Liver (tissue), 9 donors: Measurements from ENCODE around the gene VPS25. TPM values are rescaled to one million over a fixed set of nuclear protein-coding genes. Genes with fewer than 3 reads are reported as not detected.

Source experiments
- DNase-seq: peaks from one replicate; pipeline ENCODE4 v3.0.0-alpha.2; 2017; ENCODE audit warnings: low spot score
- H3K27ac ChIP-seq, 2 donors: one replicate each; pipeline ENCODE4 v1.7.0; 2013; ENCODE audit warnings: inconsistent platforms in 2 of 2, low read length in 2 of 2, control low read depth in 1 of 2, low read depth in 1 of 2, mild to moderate bottlenecking in 1 of 2
- H3K27me3 ChIP-seq, 4 donors: one replicate each; pipeline versions ENCODE4 v1.6.1 to v1.7.0; 2013; ENCODE audit warnings: low read length in 3 of 4, inconsistent platforms in 1 of 4, mild to moderate bottlenecking in 1 of 4, moderate library complexity in 1 of 4; ENCODE audit not compliant: control insufficient read depth in 4 of 4, insufficient read depth in 4 of 4
- H3K36me3 ChIP-seq, 4 donors: one replicate each; pipeline versions ENCODE4 v1.6.1 to v1.7.0; 2013; ENCODE audit warnings: low read length in 3 of 4, mild to moderate bottlenecking in 3 of 4, low read depth in 1 of 4, moderate library complexity in 1 of 4; ENCODE audit not compliant: control insufficient read depth in 4 of 4, insufficient read depth in 3 of 4
- H3K4me1 ChIP-seq, 4 donors: one replicate each; pipeline versions ENCODE4 v1.6.1 to v1.7.0; 2013; ENCODE audit warnings: low read length in 3 of 4, mild to moderate bottlenecking in 3 of 4, moderate library complexity in 1 of 4; ENCODE audit not compliant: control insufficient read depth in 4 of 4, insufficient read depth in 4 of 4
- H3K4me3 ChIP-seq, 3 donors: one replicate each; pipeline versions ENCODE4 v1.6.1 to v1.7.0; 2013; ENCODE audit warnings: low read length in 3 of 3, control low read depth in 1 of 3, low read depth in 1 of 3, mild to moderate bottlenecking in 1 of 3
- H3K9ac ChIP-seq, 2 donors: one replicate each; pipeline ENCODE4 v1.7.0; 2013; ENCODE audit warnings: low read length in 2 of 2, mild to moderate bottlenecking in 2 of 2, moderate library complexity in 2 of 2, control low read depth in 1 of 2, low read depth in 1 of 2
- H3K9me3 ChIP-seq, 4 donors: one replicate each; pipeline versions ENCODE4 v1.6.1 to v1.7.0; 2013; ENCODE audit warnings: low read length in 3 of 4; ENCODE audit not compliant: control insufficient read depth in 4 of 4
- EGR1 ChIP-seq, 2 donors: IDR thresholded peaks; 2 replicates each; pipeline ENCODE4 v1.6.1; 2016 to 2018; ENCODE audit warnings: antibody characterized with exemption in 2 of 2, low read depth in 2 of 2
- FOXA2 ChIP-seq: IDR thresholded peaks from 2 replicates; pipeline ENCODE4 v1.6.1; 2016; ENCODE audit warnings: antibody characterized with exemption
- GABPA ChIP-seq, 2 donors: IDR thresholded peaks in 1 of 2; conservative IDR thresholded peaks in 1 of 2; 2 replicates each; pipeline ENCODE4 v1.6.1; 2016; ENCODE audit warnings: antibody characterized with exemption in 2 of 2, mild to moderate bottlenecking in 1 of 2, moderate library complexity in 1 of 2
- HNF4A ChIP-seq, 2 donors: conservative IDR thresholded peaks; 2 replicates each; pipeline ENCODE4 v1.6.1; 2016; ENCODE audit warnings: antibody characterized with exemption in 2 of 2, mild to moderate bottlenecking in 2 of 2
- HNF4G ChIP-seq: IDR thresholded peaks from 2 replicates; pipeline ENCODE4 v1.6.1; 2016; ENCODE audit warnings: antibody characterized with exemption
- JUND ChIP-seq, 2 donors: IDR thresholded peaks; 2 replicates each; pipeline ENCODE4 v1.6.1; 2016; ENCODE audit warnings: antibody characterized with exemption in 2 of 2
- MAX ChIP-seq: IDR thresholded peaks from 2 replicates; pipeline ENCODE4 v1.6.1; 2016; ENCODE audit warnings: antibody characterized with exemption
- NR2F2 ChIP-seq: IDR thresholded peaks from 2 replicates; pipeline ENCODE4 v1.6.1; 2016; ENCODE audit warnings: antibody characterized with exemption
- RAD21 ChIP-seq, 2 donors: IDR thresholded peaks; 2 replicates each; pipeline ENCODE4 v1.6.1; 2016; ENCODE audit warnings: antibody characterized with exemption in 2 of 2, mild to moderate bottlenecking in 2 of 2
- RXRA ChIP-seq, 2 donors: IDR thresholded peaks; 2 replicates each; pipeline ENCODE4 v1.6.1; 2017 to 2018; ENCODE audit warnings: antibody characterized with exemption in 2 of 2, mild to moderate bottlenecking in 1 of 2
- SP1 ChIP-seq: IDR thresholded peaks from 2 replicates; pipeline ENCODE4 v1.6.1; 2018; ENCODE audit warnings: antibody characterized with exemption, mild to moderate bottlenecking
- TAF1 ChIP-seq: conservative IDR thresholded peaks from 2 replicates; pipeline ENCODE4 v1.6.1; 2016; ENCODE audit warnings: antibody characterized with exemption, mild to moderate bottlenecking
- YY1 ChIP-seq: IDR thresholded peaks from 2 replicates; pipeline ENCODE4 v1.6.1; 2016; ENCODE audit warnings: antibody characterized with exemption, mild to moderate bottlenecking
- WGBS: extraction: QIAGEN DNeasy Blood & Tissue Kit; methylation state at CpG from one replicate; pipeline ENCODE4 v1.1.7; 2013; 5-methylcytosine and 5-hydroxymethylcytosine counted together
- polyA plus RNA-seq, 2 donors: library from polyadenylated mRNA; stranded (reverse) in 1 of 2; unstranded in 1 of 2; fragments of 200-250 nt in 1 of 2; fragments of >200 nt in 1 of 2; fragmentation: Nextera tagmentation in 1 of 2; extraction: Ambion mirVana in 1 of 2; gene quantifications; one replicate each; pipeline versions ENCODE4 v1.2.1 to v1.2.3, GENCODE V29; 2013 to 2015
- total RNA-seq, 2 donors: library from RNA; depleted of rRNA; stranded (reverse); fragments of >200 nt; gene quantifications; one replicate each; pipeline ENCODE4 v1.2.3, GENCODE V29; 2014
- TF ChIP-seq, protein P1 (sequence below): IDR thresholded peaks from 2 replicates; pipeline ENCODE4 v1.6.1; 2016; ENCODE audit warnings: antibody characterized with exemption
- TF ChIP-seq, protein P2 (sequence below): IDR thresholded peaks from 2 replicates; pipeline ENCODE4 v1.6.1; 2016; ENCODE audit warnings: antibody characterized with exemption, mild to moderate bottlenecking
- TF ChIP-seq, protein P3 (sequence below): fragments of 150-350 bp; IDR thresholded peaks from 2 replicates; pipeline ENCODE4 v1.5.1; 2017; ENCODE audit warnings: improper control_type of control experiment, low read depth, low read length; ENCODE audit not compliant: missing input control
- donor health status: healthy.
- donor health status: healthy.
- donor health status: healthy.
- donor health status: healthy.
- donor health status: healthy.

Gene VPS25
- total and polyA plus RNA-seq, 4 donors: 40.9 to 65.7 (median 51.0) TPM

DNA sequence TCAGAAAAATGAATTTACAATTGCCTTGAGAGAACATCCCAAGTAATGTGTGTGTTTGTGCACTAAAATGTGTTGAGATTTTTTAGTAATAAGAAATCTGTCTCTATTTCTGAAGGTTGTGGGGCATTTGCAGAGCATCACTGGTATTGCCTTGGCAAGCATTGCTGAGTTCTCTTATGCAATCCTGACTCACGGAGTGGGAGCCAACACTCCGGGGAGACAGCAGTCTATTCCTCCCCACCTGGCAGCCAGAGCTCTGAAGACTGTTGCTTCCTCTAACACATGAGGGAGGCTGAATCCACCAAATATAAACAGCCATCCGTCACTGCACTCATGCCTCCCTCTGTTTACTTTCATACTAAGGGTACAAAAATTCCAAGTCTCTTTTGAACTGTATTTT, 36.0 kb downstream of the VPS25 start:
- Histone ChIP-seq H3K27me3 (no peaks in the 10 kb centered on the region), H3K9ac (no peak overlapping the region), H3K4me1 (peaks cover 0 to 14% (median 5%) of the 10 kb centered on the region in 4 donors), H3K4me3 (no peak overlapping the region), H3K9me3 (no peaks in the 10 kb centered on the region), H3K27ac (no peak overlapping the region), H3K36me3 (peaks cover 4 to 22% (median 19%) of the 10 kb centered on the region in 4 donors)
- TF ChIP-seq YY1 (no peak), RAD21 (IDR thresholded peaks at IDR 0.05) (peak in 1 of 2 donors; percentile 21), FOXA2 (no peak), TAF1 (no peak), SP1 (no peak), GABPA (IDR thresholded peaks at IDR 0.05 in 1 of 2, conservative IDR thresholded peaks at IDR 0.05 in 1 of 2) (peak in 1 of 2 donors; percentile 31)
- 33% methylated on average over 3 of the region's 3 CpGs for WGBS
- no peak for DNase-seq

GRCh38 chr17:42814633-42815399, 41.6 kb downstream of the VPS25 start:
- DNase-seq: no peak
- TF ChIP-seq GABPA (IDR thresholded peaks at IDR 0.05 in 1 of 2, conservative IDR thresholded peaks at IDR 0.05 in 1 of 2) (no peak), NR2F2 (no peak), EGR1 (IDR thresholded peaks at IDR 0.05; ENCODE audit: low read depth in 2 of 2) (no peak), MAX (no peak), RXRA (IDR thresholded peaks at IDR 0.05) (no peak), HNF4A (conservative IDR thresholded peaks at IDR 0.05) (no peak), HNF4G (no peak), JUND (IDR thresholded peaks at IDR 0.05) (no peak), FOXA2 (no peak), TAF1 (no peak), SP1 (no peak)
- TF ChIP-seq, protein P1, sequence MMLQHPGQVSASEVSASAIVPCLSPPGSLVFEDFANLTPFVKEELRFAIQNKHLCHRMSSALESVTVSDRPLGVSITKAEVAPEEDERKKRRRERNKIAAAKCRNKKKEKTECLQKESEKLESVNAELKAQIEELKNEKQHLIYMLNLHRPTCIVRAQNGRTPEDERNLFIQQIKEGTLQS: no peak
- TF ChIP-seq, protein P2, sequence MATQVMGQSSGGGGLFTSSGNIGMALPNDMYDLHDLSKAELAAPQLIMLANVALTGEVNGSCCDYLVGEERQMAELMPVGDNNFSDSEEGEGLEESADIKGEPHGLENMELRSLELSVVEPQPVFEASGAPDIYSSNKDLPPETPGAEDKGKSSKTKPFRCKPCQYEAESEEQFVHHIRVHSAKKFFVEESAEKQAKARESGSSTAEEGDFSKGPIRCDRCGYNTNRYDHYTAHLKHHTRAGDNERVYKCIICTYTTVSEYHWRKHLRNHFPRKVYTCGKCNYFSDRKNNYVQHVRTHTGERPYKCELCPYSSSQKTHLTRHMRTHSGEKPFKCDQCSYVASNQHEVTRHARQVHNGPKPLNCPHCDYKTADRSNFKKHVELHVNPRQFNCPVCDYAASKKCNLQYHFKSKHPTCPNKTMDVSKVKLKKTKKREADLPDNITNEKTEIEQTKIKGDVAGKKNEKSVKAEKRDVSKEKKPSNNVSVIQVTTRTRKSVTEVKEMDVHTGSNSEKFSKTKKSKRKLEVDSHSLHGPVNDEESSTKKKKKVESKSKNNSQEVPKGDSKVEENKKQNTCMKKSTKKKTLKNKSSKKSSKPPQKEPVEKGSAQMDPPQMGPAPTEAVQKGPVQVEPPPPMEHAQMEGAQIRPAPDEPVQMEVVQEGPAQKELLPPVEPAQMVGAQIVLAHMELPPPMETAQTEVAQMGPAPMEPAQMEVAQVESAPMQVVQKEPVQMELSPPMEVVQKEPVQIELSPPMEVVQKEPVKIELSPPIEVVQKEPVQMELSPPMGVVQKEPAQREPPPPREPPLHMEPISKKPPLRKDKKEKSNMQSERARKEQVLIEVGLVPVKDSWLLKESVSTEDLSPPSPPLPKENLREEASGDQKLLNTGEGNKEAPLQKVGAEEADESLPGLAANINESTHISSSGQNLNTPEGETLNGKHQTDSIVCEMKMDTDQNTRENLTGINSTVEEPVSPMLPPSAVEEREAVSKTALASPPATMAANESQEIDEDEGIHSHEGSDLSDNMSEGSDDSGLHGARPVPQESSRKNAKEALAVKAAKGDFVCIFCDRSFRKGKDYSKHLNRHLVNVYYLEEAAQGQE: no peak
- TF ChIP-seq, protein P3, sequence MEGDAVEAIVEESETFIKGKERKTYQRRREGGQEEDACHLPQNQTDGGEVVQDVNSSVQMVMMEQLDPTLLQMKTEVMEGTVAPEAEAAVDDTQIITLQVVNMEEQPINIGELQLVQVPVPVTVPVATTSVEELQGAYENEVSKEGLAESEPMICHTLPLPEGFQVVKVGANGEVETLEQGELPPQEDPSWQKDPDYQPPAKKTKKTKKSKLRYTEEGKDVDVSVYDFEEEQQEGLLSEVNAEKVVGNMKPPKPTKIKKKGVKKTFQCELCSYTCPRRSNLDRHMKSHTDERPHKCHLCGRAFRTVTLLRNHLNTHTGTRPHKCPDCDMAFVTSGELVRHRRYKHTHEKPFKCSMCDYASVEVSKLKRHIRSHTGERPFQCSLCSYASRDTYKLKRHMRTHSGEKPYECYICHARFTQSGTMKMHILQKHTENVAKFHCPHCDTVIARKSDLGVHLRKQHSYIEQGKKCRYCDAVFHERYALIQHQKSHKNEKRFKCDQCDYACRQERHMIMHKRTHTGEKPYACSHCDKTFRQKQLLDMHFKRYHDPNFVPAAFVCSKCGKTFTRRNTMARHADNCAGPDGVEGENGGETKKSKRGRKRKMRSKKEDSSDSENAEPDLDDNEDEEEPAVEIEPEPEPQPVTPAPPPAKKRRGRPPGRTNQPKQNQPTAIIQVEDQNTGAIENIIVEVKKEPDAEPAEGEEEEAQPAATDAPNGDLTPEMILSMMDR: no peak
- no peak overlapping the region for H3K4me3 ChIP-seq
- H3K36me3 ChIP-seq: peaks cover 7 to 73% (median 57%) of the 10 kb centered on the region in 4 donors
- H3K9me3 ChIP-seq: no peaks in the 10 kb centered on the region
- WGBS: 82% methylated on average over 8 of the region's 8 CpGs
- H3K27ac ChIP-seq: no peak overlapping the region
- no peaks in the 10 kb centered on the region for H3K27me3 ChIP-seq
- no peak overlapping the region for H3K9ac ChIP-seq
- H3K4me1 ChIP-seq: no peaks in the 10 kb centered on the region
